Tibial artery (tissue), 4 donors: ENCODE measurements around the gene CUL9.

Experiments
- DNase-seq, 2 donors: peaks; one replicate each; pipeline ENCODE4 v3.0.0-alpha.2; 2019
- H3K27ac ChIP-seq, 2 donors: fragments of 200-600 bp; sonication (generic) in 1 of 2; 1 replicate in 1 of 2; 2 replicates in 1 of 2; pipeline ENCODE4 v1.5.1; 2018 to 2019; ENCODE audit warnings: mild to moderate bottlenecking in 1 of 2
- H3K27me3 ChIP-seq, 2 donors: fragments of 200-600 bp; sonication (generic) in 1 of 2; one replicate each; pipeline versions ENCODE4 v1.5.1 to v1.6.0; 2016 to 2019
- H3K36me3 ChIP-seq, 3 donors: fragments of 200-600 bp; sonication (generic) in 2 of 3; one replicate each; pipeline ENCODE4 v1.5.1; 2016 to 2019; ENCODE audit warnings: mild to moderate bottlenecking in 2 of 3
- H3K4me1 ChIP-seq, 4 donors: fragments of 200-600 bp; sonication (generic) in 2 of 4; 1 replicate in 3 of 4; 2 replicates in 1 of 4; pipeline ENCODE4 v1.5.1; 2016 to 2019
- H3K4me3 ChIP-seq, 2 donors: fragments of 200-600 bp; sonication (generic) in 1 of 2; 1 replicate in 1 of 2; 2 replicates in 1 of 2; pipeline ENCODE4 v1.5.1; 2018 to 2019; ENCODE audit warnings: mild to moderate bottlenecking in 2 of 2
- H3K9me3 ChIP-seq, 3 donors: fragments of 200-600 bp; sonication (generic) in 1 of 3; one replicate each; pipeline ENCODE4 v1.5.1; 2016 to 2019
- CTCF ChIP-seq, 2 experiments: fragments of 200-600 bp in 1 of 2; fragments of 450-650 bp in 1 of 2; IDR thresholded peaks; one replicate each; pipeline ENCODE4 v1.5.1; 2017 to 2019; ENCODE audit warnings: antibody characterized with exemption in 2 of 2, mild to moderate bottlenecking in 1 of 2, moderate library complexity in 1 of 2
- intact Hi-C: fragments of 100-400 bp; cut with DNase I; formaldehyde crosslinking; loops from one replicate; pipeline ENCODE4 v1.15.0; 2023; ENCODE audit warnings: low total_unique reads

Gene CUL9

GRCh38 chr6:43258807-43259686 lies 77.1 kb downstream of the CUL9 start:
- H3K36me3 ChIP-seq = no peaks in the 10 kb centered on the region
- TF ChIP-seq CTCF (IDR thresholded peaks at IDR 0.05) = no peak
- H3K4me3 ChIP-seq = no peak overlapping the region
- DNase-seq = no peak
- H3K27ac ChIP-seq = no peak overlapping the region
- intact Hi-C loops = no loop called here
- H3K9me3 ChIP-seq = no peaks in the 10 kb centered on the region
- H3K27me3 ChIP-seq = peaks cover 0 to 34% of the 10 kb centered on the region in 2 donors
- no peaks in the 10 kb centered on the region for H3K4me1 ChIP-seq

DNA sequence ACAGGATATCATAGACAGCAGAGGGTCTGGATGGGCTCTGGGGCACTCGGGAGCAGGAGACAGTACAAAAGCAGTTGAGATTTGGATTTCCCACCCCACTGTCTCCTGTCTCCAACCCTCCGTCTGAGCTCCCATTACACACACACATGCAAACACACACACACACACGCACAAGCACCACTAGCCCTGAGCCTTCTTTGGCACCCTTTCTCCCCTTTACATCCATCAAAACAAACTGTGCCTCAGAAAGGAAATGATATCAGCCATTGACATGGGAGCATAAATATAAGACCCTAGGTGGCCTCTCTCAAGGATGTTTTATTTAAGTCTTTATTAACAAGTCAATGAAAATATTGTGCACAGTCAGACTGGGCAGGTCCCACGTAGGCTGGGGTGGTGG lies 78.8 kb downstream of the CUL9 start:
- H3K9me3 ChIP-seq = no peaks in the 10 kb centered on the region
- H3K4me1 ChIP-seq = no peaks in the 10 kb centered on the region
- DNase-seq = no peak
- H3K4me3 ChIP-seq = no peak overlapping the region
- no peaks in the 10 kb centered on the region for H3K36me3 ChIP-seq
- peaks cover 0 to 18% of the 10 kb centered on the region in 2 donors for H3K27me3 ChIP-seq
- TF ChIP-seq CTCF (IDR thresholded peaks at IDR 0.05) = no peak
- intact Hi-C loops = loop anchor here (10.0 kb wide), 1 partner anchor 244 kb away; no protein-coding TSS in a partner anchor
- no peak overlapping the region for H3K27ac ChIP-seq

DNA sequence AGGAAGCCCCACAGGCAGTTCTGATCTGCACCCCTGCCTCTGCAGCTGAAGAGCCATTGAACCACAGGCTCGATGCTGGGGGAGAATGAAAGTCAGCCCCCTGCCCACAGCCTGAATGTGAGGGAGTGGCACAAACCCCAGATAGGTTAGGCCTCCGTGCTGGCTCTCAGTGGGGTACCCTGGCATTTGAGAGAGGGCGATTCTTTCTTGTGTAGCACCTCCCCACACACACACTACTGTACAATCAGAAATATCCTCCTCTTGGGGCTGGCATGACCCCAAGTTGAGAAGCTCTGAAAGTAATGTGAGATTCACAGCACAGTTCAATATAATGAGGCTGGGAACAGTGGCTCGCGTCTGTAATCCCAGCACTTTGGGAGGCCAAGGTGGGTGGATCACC lies 79.2 kb downstream of the CUL9 start:
- peaks cover 0 to 17% of the 10 kb centered on the region in 2 donors for H3K27me3 ChIP-seq
- intact Hi-C loops = loop anchor here (10.0 kb wide), 1 partner anchor 244 kb away; no protein-coding TSS in a partner anchor
- H3K9me3 ChIP-seq = no peaks in the 10 kb centered on the region
- no peaks in the 10 kb centered on the region for H3K36me3 ChIP-seq
- H3K4me3 ChIP-seq = no peak overlapping the region
- no peak for DNase-seq
- no peak overlapping the region for H3K27ac ChIP-seq
- no peaks in the 10 kb centered on the region for H3K4me1 ChIP-seq
- TF ChIP-seq CTCF (IDR thresholded peaks at IDR 0.05) = no peak

DNA sequence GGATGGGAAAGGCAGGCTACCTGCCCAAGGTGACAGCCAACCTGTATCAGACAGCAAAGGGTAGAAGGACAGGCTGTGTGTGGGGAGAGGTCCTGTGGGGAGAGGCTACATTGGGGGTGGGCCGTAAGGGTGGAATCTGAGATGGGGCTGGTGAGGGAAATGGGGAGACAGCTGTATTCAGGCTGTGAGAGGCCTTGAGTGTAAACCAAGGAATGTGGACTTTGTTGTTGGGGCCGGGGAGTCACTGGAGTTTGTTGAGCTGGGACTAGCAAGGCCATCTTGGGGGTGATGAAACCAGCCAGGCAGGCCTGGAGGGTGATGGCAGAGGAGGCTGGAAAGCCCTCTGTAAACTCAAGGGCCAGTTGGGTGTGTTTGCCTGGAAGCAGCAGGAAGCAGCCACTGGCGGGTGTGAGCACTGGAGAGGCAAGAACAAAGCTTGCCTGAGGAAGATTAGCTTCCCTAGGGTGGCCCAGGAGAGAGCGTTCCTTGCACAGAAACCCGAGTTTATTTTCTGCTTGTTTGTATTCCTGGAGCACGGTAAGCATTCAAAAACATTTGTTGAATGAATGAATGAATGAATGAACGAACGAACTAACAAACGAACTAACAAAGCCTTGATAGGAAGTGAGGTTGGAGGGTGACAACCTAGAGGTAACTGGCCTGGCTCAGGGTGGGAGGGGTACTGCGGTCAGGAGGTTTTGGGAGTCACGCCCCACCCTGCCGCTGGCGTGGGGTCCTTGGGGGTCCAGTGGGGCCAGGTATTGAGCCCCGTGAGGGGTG lies 80.2 kb downstream of the CUL9 start:
- peaks cover 0 to 12% of the 10 kb centered on the region in 2 donors for H3K27me3 ChIP-seq
- no peak for DNase-seq
- no peak overlapping the region for H3K27ac ChIP-seq
- no peak for TF ChIP-seq CTCF (IDR thresholded peaks at IDR 0.05)
- intact Hi-C loops = loop anchor here (10.0 kb wide), 1 partner anchor 243 kb away; no protein-coding TSS in a partner anchor
- no peaks in the 10 kb centered on the region for H3K9me3 ChIP-seq
- no peaks in the 10 kb centered on the region for H3K36me3 ChIP-seq
- no peak overlapping the region for H3K4me3 ChIP-seq
- H3K4me1 ChIP-seq = no peaks in the 10 kb centered on the region

GRCh38 chr6:43262780-43263313 lies 80.9 kb downstream of the CUL9 start:
- TF ChIP-seq CTCF (IDR thresholded peaks at IDR 0.05) = no peak
- Histone ChIP-seq H3K36me3 (no peaks in the 10 kb centered on the region), H3K9me3 (no peaks in the 10 kb centered on the region), H3K4me3 (no peak overlapping the region), H3K27ac (no peak overlapping the region), H3K4me1 (peaks cover 0 to 3% (median 2%) of the 10 kb centered on the region in 4 donors), H3K27me3 (peaks cover 0 to 8% of the 10 kb centered on the region in 2 donors)
- intact Hi-C loops = loop anchor here (10.0 kb wide), 1 partner anchor 242 kb away; no protein-coding TSS in a partner anchor
- DNase-seq = no peak
